GM12891 (cell line): ENCODE data around the gene NOC3L.

Experiments
- PAX5 ChIP-seq: IDR thresholded peaks from 2 replicates; pipeline ENCODE4 v1.6.1; 2011; ENCODE audit warnings: low read length, moderate library complexity, mild to moderate bottlenecking; ENCODE audit not compliant: insufficient read depth, severe bottlenecking
- POLR2A ChIP-seq: IDR thresholded peaks from 2 replicates; pipeline ENCODE4 v1.6.1; 2011; ENCODE audit warnings: low read depth, low read length, control low read depth
- POLR2AphosphoS5 ChIP-seq: IDR thresholded peaks from 2 replicates; pipeline ENCODE4 v1.6.1; 2011; ENCODE audit warnings: low read depth, low read length, control low read depth
- SPI1 ChIP-seq: IDR thresholded peaks from 2 replicates; pipeline ENCODE4 v1.6.1; 2011; ENCODE audit warnings: low read depth, low read length, control low read depth
- TAF1 ChIP-seq: IDR thresholded peaks from 2 replicates; pipeline ENCODE4 v1.6.1; 2011; ENCODE audit warnings: low read depth, low read length, control low read depth

DNA sequence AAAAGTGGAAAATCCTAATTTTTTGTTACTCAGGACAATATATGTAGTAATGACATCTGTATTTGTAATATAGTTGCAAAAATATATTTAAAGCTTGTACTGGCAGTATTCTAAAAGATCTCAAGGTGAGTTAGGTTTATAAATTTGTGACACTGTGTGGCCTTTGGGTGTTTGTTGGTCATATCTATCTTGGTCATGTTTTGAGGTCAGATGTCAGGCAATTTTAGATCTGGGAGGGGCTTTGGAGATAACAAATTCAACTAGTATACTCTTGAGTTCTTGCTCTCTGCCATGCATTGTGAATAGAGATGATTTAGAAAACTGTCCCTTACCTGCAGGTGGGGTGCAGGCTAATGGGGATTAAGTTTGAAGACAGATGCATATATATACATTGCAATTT, 42.7 kb upstream of the NOC3L start:
- no peak for TF ChIP-seq POLR2A
- TF ChIP-seq PAX5: no peak
- TF ChIP-seq POLR2AphosphoS5: no peak
- no peak for TF ChIP-seq TAF1
- TF ChIP-seq SPI1: no peak
